Stimulated activated naive CD4-positive, alpha-beta T cell (primary cell): ENCODE measurements around the gene FBXL17.

Experiments
- DNase-seq, 6 experiments: peaks; one replicate each; lab custom pipeline; 2025; lab: John Stamatoyannopoulos, UW

Gene FBXL17

GRCh38 chr5:107916731-107917725 is 464.9 kb downstream of the FBXL17 start:
- no peak for DNase-seq

GRCh38 chr5:107915176-107915812 is 466.6 kb downstream of the FBXL17 start:
- no peak for DNase-seq

DNA sequence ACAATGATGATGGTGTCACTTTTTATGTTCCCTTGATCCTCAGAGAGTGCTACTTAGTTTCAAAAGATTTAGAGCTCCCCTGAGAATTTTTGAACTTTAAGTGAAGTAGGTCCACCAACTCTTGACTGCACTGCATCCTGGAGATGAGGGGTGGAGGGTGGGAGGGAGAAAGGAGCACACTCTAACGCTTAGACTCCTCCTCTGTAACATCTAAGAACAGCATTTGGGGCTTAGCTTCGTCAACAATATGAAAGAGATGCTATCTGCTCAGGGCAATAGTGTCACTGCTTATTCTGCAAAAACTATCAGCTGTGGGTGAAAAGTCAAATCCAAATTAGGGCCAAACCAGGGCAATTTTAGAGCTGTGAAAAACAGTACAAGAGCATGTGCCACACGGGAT is 468.4 kb downstream of the FBXL17 start:
- DNase-seq, result no peak

DNA sequence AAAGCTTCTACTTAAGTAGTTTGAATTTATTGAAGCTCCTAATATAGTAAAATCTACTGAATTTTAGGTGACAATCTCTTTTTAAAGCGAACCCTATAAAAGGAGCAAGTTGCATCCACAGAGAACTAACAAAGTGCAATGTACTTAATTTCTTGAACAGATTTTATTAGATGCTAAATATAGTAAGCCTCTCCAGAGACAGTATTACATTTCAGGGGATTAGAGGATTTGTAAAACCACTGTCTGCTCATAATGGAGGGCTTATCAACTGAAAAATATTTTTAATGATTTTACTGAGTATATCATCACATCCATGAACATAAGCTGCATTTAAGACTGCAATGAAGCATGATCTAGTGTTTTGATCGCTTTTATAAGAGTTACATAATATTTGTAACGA is 481.2 kb downstream of the FBXL17 start:
- no peak for DNase-seq

GRCh38 chr5:107894361-107894760 is 487.5 kb downstream of the FBXL17 start:
- DNase-seq, result no peak

DNA sequence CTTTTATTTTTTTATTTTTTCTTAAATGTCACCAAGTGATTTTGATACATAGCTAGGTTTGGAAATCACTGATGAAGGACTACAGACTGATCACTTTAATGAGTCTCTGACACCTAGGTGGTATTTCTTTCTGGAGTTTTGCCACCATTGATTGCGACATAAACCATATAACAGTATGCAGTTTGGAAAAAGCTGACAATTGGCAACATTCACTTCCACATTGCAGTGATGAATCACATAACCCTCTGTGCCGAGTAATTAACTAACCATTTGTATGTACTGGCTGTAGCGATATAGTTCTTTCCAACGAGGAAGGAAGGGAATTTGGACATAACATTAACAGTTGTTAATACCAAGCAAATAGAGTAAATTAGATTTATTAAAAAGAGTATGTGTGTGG is 488.3 kb downstream of the FBXL17 start:
- DNase-seq, result no peak

DNA sequence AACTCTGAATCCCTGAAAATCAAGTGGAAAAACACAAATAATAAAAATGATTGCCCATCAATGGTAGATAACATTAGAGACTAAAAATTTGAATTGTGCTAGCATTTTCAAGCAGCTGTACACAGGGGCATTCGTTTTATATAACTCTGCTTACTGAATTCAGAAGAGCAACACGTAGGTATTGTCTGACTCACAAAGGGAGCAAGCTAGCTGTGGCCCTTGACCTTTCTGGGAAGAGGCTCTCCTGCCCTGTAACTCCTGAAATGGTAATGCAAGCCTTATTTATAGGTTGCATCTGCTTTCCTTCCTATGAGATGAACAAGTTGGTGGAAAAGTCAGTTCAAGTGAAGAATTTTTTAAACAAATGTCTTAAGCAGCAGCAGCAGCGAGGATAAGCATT is 492.5 kb downstream of the FBXL17 start:
- DNase-seq, result no peak

- no peak for DNase-seq
Observed at GRCh38 chr5:107888541-107888940, 493.4 kb downstream of the FBXL17 start.

GRCh38 chr5:107887166-107887943 is 494.5 kb downstream of the FBXL17 start:
- DNase-seq, result no peak

GRCh38 chr5:107885601-107886000 is 496.3 kb downstream of the FBXL17 start:
- DNase-seq, result no peak

DNA sequence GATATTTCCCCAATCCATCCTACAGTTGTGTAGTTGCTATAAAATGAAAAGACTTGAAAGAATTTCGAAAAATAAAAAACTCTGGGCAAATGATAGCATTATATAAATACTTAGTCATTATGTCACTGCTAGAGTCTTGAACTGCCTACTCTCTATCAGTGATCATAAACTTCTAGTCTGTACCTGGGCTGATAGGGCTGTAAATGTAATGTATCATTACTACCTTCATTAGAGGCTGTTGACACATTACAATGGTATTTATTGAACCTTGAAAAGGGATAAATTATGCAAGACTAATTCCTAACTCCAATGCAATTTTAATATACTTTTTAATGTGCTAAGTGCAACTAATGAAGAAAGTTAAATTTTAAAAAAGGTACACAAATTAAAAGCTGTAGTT is 497.0 kb downstream of the FBXL17 start:
- no peak for DNase-seq

GRCh38 chr5:107878661-107879060 is 503.2 kb downstream of the FBXL17 start:
- DNase-seq, result no peak

DNA sequence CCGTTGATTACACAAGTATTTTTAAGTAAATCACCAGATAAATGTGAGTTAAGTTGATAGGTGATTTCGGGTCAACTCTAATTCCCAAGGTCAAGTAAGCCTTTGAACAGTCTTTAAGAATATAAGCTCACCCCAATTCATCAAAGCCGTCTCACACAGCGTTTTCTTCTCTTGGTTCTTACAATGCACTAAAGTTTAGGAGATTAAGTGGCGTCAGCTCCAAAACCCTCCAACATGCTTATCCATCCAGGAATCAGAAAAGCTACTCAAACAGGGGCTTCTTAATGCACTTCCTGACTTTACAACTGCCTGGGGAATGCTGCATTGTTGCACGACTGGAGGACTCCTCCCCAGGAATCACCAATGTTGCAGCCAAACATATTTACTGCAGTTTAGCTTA is 505.0 kb downstream of the FBXL17 start:
- no peak for DNase-seq

GRCh38 chr5:107876261-107876660 is 505.6 kb downstream of the FBXL17 start:
- no peak for DNase-seq

- DNase-seq, result no peak
Observed at GRCh38 chr5:107875833-107876232, 506.1 kb downstream of the FBXL17 start.

DNA sequence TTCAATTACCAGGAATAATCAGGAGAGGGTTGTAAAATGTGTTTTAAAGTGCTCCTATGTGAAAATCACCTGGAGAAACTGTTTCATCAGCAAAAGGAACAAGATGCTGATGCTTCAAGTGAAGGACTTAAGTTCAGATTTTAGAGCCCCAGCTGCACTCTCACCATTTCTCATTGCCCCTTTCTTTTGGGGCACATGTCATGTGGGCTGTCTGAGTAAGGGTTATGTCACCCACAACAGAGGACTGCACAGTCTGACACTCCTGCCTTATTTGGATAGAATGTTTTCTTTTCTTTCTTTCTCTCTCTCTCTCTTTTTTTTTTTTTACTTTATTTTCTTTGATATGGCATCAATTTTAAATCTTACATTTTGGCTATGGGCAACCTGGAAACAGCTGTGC is 507.1 kb downstream of the FBXL17 start:
- DNase-seq, result no peak

GRCh38 chr5:107873877-107874276 is 508.0 kb downstream of the FBXL17 start:
- DNase-seq, result no peak

DNA sequence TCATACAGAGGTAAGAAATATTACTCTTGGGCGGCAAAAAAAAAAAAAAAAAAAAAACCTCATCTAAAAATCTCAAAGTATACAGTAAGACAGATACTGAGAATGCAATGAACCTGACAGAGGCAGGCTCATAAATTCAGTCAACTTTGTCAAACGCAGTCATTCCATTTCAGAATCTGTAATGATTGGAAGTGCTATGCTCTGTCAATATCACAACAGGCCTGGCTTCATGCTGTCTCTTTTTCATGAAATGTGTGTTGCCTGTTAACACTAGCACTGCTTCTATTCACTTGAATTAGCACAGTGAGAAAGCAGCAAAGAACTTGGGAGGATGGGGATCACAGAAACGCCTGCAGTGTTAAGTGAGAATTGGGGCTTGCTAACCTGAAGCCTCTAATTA is 510.9 kb downstream of the FBXL17 start:
- DNase-seq, result no peak

DNA sequence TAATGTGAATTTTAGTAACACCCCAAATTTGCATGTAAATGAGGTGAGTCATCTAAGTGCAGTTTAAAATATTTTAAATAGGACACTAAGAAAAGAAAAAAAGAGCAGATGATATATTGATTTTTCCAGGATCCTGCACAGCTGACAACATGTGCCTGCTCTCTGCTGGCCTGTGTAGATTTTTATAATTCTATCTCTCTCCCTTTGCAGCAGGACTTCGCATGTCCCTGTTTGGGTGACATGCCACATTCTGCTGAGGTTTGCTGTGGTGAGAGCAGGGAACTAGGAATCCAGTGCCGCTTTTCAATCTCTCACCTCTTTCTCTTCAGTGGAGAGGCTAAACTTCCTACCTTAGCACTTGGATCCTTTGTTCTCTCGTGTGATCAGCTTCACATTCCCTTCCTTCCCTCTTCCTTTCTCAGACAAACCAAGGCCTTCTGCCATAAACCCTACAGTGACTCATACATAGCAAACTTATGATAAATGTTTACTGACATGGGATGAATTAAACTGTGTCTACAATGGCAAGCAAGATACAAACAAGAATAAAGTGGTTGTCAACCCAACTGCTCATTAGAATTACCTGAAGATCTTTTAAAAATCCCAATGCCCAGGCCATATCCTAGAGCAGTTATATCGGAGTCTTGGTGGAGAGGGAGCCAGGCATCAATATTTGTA is 512.3 kb downstream of the FBXL17 start:
- no peak for DNase-seq

- no peak for DNase-seq
Observed at GRCh38 chr5:107868650-107869409, 513.1 kb downstream of the FBXL17 start.

DNA sequence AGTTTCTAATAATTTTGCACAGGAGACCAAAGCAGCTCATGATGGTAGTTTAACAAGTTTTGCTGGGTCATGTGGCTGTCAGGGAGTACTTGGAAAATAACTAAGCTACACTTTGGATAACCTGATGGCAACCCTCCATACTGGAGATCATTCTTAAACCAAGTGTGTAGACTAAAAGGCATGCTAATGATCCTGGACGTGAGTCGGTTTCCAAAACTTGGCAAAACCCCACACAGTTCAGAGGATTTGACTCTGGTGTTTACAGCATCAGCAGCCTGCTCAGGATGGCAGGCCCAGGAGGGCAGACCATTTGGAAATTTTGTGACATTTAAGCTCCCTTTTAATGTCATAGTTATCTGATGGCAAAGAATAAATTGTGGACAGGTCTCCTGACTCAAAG is 514.6 kb downstream of the FBXL17 start:
- DNase-seq, result no peak
